Measurements from ENCODE around the gene MTG1.
"Not testable (repeated sequence)": the region's sequence is repeated elsewhere in the genome, so short reads cannot be mapped to it uniquely, and the experiment has no call there.

Gene MTG1

DNA sequence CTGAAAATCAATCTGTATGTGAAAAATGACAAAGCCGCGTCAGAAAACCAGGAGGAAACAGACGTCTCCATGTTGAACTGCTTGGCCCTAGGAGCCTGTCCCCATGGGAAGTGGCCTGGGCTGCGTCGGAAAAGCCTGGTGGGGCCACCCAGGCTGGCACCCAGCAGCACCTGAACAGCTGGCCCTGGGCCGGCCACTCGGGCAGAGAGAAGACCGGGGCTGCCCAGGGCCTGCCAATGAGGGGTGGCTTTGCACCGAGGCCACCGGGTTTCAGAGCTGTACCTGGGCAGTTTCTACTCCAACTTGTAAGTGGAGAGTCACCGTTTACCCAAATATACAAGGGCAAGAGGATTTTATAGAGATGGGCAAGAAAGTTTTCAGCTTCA is 35.0 kb upstream of the MTG1 start:
- DNase-seq (ENCODE audit: low read depth, low spot score) = no peak

GRCh38 chr10:133359554-133359971 is 34.4 kb upstream of the MTG1 start:
- no peak for DNase-seq (ENCODE audit: low read depth, low spot score)

DNA sequence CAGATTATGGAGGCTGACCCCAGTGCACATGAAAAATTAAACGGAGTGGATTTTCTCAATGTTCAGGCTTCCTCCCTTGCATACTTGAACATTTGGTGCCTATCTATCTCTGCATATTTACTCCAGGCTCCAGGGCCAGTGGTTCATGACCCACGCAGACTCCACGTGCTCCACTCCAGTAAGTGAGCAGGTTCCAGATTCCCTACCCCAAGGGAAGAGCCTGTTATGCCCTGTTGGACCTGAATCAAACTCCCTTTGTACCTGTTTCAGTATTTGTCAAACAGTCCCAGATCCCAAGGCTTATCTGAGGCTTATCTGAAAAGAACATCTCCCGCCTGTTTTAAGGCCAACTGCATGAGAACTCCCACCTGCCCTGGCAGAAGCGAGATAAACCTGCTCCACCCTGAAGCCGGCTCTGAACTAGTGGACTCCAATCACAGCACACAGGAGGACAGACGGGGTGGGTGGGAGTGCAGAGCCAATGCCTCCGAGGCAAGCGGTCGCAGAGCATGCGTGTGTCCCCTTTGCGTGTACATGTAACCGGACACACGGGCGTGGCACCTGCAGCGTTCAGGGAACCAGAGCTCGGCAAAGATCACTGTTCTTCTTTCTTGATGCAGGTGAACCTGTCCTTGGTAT is 33.9 kb upstream of the MTG1 start:
- DNase-seq (ENCODE audit: low read depth, low spot score) = no peak

DNA sequence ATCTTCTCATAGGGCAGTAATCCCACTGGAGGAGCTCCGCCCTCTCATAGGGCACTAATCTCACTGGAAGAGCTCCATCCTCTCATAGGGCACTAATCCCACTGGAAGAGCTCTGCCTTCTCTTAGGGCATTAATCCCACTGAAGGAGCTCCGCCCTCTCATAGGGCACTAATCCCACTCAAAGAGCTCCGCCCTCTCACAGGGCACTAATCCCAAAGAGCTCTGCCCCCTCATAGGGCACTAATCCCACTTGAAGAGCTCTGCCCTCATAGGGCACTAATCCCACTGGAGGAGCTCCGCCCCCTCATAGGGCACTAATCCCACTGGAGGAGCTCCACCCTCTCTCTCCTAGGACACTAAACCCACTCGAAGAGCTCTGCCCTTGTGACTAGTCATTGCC is 32.7 kb upstream of the MTG1 start:
- DNase-seq (ENCODE audit: low read depth, low spot score) = no peak

DNA sequence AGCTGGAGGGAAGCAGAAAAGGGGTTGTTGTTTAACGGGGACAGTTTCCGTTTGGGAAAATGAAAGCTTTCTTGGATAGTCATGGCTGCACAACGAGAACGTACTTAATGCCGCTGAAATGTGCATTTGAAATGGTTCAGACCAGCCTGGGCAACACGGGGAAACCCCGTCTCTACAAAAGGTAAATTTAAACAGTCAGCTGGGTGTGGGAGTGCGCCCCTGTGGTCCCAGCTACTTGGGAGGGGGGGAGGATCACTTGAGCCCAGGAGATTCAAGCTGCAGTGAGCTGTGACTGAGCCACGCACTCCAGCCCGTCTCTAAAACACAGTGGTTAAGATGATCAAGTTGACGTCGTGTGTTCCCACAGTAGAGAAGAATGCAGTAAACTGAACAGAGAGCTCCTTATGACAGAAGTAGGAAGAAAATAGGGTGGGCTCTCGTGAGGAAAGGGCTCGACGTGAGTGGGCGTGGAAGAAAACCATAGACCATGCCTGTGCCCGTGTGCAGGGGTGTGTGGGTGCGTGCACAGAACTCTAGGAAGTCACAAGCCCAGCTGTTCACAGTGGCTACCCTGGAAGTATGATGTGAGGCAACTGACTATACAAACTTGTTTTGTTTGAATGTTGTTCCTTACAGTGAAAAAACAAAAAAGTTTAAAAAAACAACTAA is 32.0 kb upstream of the MTG1 start:
- DNase-seq (ENCODE audit: low read depth, low spot score) = no peak

DNA sequence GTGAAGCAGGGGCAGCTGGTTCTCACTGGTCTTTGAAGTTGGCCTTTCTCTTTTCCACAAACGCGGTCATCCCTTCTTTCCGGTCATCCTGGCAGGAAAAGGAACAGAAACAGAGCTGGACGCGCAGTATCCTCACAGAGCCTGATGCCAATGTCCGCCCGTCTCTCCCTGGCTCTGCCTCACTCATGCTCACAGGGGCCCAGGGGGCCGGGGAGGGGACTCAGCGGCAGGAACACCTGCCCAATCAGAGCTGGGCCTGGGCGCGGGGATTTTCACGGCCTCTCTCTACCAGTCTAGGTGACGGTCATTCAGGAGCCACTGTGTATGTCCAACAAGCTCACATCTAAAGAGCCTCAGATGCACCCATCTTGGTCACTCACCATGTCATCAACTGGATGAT is 31.1 kb upstream of the MTG1 start:
- DNase-seq (ENCODE audit: low read depth, low spot score) = no peak

DNA sequence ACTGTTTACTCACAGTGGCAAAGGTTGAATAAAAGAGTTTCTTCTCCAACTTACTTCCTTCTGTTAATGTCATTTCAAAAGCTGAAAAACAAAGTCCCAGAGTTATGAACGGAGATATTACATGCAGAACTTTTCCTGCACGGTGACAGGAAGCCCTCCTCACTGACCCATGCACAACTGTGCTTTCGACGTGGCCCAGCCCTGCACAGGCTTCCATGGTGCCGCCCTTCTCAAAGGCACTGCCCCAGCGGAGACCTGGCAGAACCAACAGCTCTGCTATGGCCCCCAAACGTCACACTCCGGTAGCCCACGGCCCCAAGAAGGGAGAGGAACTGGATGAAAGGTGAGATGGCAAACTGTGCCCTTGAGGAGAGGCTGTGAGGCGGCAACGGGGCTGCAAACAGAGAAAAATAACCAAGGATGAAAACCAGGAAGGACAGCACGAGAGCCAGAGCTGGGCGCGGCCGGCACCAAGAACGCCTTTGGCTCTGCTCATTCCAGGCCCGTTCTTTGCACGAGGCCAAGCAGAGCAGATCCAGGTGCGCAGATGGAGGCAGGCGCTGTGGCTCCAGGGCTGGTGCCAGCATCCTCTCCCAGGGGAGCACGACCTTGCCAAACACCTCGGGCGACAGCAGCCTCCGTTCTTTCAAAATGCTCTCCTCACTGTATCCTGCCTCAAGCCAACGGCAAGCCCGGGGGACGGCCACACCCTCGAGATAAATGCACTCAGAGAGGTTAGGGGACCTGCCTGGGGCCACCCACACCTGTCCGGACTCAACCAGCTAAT is 29.1 kb upstream of the MTG1 start:
- DNase-seq (ENCODE audit: low read depth, low spot score) = no peak

GRCh38 chr10:133365461-133366129 is 28.4 kb upstream of the MTG1 start:
- no peak for DNase-seq (ENCODE audit: low read depth, low spot score)

DNA sequence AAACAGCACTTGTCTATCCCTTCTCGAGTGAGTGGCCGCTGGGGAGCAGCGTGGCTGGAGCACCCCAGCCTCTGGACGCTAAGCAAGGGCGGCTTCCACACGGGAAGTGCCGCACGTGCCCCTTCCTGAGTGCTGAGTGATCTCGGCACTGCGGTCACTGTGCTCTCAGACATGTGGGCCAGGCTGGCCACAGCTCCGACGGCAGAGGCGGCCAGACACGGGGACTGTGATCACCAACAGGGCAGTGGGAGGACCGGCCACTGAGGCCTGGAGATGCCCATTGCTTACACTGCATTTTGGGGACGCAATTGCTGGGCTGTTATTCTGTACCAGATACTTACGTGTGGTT is 27.9 kb upstream of the MTG1 start:
- DNase-seq (ENCODE audit: low read depth, low spot score) = no peak

- DNase-seq (ENCODE audit: low read depth, low spot score) = no peak
Observed at GRCh38 chr10:133366751-133367150, 27.2 kb upstream of the MTG1 start.

- not testable (repeated sequence) for DNase-seq (ENCODE audit: low read depth, low spot score)
Observed at GRCh38 chr10:133367461-133367860, 26.5 kb upstream of the MTG1 start.

DNA sequence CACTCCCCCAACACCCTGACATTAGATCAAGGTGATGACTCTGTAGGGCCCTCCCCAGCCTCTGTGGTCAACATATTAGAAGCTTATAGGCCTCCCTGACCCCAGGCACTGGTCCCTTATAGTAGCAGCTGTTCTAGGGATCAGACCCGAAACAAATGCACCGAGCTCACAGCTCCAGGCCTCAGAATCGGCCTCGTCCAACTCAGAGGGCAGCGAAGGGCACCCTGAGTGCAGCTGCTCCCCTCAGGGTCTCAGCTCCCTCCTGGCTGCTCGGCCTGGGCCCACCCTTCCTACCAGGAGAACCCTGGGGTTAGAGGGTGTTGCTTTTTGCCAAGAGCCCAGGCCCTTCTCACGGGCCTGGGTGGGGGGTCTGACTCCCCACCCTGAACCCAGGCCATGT is 25.8 kb upstream of the MTG1 start:
- no peak for DNase-seq (ENCODE audit: low read depth, low spot score)

DNA sequence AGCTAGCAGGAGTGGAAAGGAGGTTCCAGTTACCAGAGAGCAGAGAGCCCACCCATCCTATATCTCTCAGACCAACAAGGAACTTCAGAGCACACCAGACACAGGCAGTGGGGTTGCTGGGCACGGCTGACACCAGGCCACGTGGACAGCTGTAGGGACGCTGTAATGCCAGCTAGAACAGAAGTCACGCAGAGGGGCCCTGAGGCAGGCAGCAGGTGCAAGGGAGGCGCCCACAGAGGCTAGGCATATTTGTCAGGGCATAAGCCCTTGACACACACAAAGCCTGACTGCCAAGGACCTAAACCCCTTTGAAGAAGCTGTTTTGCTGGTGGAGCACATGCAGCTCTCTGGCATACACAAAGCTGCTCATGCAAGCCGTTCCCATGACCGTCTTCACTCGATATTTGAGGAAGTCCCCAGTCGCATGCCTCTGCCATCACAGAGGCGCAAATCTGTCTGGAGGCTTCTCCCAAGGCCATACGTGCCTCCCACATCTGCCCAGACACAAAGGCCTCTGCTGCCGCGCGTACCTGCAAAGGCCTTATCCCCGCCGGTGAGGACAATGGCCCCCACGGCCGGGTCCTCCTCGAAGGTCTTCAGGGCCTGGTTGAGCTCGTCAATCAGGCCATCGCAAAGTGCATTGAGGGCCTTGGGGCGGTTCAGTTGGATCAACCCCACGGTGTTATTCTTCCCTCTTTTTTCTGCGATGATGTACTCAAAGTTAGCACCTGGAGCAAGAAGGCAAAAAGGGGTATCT is 23.7 kb upstream of the MTG1 start:
- DNase-seq (ENCODE audit: low read depth, low spot score) = no peak

GRCh38 chr10:133372507-133372906 is 21.4 kb upstream of the MTG1 start:
- no peak for DNase-seq (ENCODE audit: low read depth, low spot score)

DNA sequence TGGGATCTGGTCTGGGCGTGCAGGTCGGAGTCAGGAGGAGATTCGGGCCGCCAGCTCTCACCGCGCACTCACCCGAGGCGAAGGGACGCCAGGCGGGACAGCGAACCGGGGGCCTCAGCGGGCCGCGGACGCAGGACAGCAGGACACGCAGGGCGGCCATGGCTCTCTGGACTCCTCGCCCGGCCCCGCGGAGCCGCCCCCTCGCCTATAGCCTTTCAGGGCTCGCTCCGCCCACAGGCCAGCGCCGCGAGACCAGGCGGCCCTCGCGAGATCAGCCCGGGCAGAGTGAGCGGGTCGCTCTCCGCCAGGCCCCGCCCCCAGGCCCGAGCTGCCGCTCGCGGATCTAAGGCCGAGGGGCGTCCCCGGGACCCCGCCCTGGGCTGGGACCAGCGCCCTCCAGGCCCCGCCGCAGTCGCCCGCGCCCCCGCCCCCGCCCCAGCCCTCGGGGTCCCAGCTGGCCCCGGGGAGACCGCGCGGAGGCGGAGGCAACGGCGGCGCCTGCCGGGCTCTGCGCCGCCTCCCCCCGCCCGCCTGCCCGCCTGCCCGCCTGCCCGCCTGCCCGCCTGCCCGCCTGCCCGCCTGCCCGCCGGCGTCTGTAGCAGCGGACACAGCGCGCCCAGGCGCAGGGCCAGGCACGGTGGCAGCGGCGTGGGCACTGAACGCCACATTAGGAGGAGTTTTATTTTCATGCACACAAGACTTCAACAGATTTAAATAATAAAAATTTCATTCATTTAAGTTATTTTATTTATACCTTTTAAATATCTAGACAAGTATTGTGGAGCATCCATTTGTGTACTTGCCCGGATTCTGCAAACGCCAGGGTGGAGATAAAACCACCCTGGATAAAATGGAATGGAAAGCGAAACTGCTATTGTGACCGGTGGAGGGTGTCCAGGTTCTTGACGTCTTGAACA is 20.5 kb upstream of the MTG1 start, which contains the start of gene ECHS1:
TSS of gene ECHS1 (minus strand) at position 181 of the 917 bp plus-strand sequence. CDS start at position 160, 21 bp downstream.
- peak; percentile 82 for DNase-seq (ENCODE audit: low read depth, low spot score)

GRCh38 chr10:133375357-133376115 is 18.4 kb upstream of the MTG1 start:
- no peak for DNase-seq (ENCODE audit: low read depth, low spot score)

DNA sequence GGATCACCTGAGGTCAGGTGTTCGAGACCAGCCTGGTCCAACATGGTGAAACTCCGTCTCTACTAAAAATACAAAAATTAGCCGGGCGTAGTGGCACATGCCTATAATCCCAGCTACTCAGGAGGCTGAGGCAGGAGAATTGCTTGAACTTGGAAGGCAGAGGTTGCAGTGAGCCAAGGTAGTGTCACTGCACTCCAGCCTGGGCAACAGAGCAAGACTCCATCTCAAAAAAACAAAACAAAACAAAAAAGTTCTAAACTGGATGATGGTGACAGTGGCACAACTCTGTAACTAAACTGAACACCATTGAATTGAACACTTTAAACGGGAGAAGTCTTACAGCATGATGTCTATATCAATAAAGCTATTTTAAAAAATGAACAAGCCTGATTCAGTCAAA is 17.8 kb upstream of the MTG1 start:
- not testable (repeated sequence) for DNase-seq (ENCODE audit: low read depth, low spot score)

DNA sequence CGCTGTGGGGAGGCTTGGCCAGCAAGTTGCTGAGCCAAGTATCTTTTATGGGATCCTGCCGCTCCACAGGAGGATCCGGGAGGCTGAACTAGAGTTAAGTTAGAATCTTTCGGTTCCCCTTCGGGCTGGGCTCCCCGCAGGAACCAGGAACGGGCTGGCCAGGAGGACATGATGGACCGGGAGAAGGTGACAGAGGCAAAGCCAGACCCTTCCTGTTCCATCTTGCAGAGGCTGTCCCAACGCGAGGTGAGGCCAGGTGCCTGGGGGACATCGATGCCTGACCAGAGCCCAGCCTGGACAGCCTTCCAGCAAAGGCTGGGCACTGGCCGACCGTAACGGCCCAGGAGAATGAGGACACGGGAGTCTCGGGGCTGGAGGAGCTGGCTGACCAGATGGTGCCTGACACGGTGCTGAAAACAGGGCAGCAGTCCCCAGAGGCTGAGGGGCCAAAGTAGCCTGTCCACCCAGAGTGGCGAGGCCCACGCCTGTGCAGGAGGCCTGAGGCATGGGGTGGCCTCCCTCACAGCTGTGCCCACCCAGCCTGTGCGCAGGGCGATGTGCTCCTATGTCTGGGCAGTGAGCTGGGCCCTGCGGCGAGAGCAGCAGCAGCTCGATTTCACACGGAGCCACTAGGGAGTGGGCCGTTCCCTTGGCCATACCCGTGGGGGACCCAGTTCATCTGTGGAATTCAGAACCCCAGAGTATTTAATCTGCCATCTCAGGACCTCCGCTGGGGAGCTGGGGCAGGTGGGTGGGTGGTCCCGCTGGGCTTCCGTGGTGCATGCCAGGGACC is 16.7 kb upstream of the MTG1 start:
- no peak for DNase-seq (ENCODE audit: low read depth, low spot score)

DNA sequence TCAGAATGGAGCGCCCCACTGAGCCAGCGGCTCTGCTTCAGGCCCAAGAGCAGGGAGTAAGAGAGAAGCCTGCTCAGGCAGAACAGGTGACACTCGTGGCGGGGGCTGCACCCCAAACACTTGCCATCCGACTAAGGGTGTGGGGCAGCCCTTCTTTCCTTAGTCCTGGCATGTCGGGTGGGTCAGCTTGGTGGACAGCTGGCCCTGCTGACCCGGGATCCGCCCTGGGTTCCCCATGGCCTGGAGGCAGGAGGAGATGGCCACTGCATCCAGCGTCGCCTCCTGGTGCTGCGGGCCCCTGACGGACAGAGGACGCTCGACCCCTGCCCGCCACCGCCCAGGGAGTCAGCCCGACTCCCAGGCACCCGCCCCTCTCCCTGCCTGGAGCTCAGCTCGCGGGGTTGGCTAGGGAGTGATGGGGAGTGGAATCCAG is 16.1 kb upstream of the MTG1 start:
- no peak for DNase-seq (ENCODE audit: low read depth, low spot score)
